ENCODE data around the gene TKT.
"Not testable (repeated sequence)": the region's sequence is repeated elsewhere in the genome, so short reads cannot be mapped to it uniquely, and the experiment has no call there.

Gene TKT

DNA sequence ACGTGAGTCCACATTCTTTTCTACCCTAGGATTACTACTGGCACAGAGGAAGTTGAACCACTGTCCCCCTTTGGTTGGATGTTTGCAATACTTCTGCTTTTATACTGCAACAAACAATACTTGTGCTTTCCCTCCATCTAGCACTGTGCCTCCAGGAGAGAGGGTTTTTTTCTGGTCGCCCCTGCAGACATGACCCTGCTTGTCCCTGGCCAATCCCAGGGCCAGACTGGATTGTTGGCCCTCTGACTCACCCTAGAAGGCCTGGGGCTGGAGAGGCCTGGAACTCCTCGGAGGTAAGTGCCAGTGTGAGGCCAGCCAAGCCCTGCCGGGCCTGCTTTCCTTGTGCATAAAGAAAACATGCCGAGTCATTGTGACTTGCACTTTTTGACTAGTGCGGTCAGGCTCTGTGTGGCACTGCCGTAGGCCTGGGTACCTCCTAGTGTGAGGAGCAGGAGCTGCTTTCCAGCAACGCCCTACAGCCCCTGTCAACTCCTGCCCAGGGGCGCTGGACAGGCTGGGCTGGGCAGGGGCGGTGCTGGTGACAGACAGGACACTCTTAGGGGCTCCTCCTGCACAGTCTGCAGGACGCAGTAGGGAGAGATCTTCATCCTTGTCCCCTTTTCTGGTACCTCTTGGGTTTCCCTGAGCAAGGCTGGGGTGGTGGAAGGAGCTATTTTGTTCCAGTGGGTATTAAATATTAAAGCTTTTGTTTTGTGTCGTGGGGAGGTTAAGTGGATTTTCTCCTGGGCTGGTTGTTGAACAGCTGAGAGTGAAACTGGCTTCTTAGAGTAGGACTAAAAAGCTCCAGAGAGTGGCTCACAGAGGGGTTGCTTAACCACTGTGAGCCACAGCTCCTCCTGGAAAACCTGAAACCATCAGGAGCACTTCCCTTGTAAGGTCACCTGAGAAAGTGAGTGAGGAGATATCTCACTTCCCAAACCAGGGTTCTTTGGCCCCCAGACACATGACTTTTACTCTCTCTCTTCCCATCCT lies 14.4 kb upstream of the TKT start:
- no peak overlapping the region for H3K4me3 ChIP-seq (ENCODE audit: low read depth, low read length)
- TF ChIP-seq CTCF (IDR thresholded peaks at IDR 0.05; ENCODE audit: borderline replicate concordance, insufficient read depth, low read depth, low read length), result no peak

- not testable (repeated sequence) for H3K4me3 ChIP-seq (ENCODE audit: low read depth, low read length)
Measured at GRCh38 chr3:53269193-53269592, 13.4 kb upstream of the TKT start.

GRCh38 chr3:53267766-53268165 lies 11.9 kb upstream of the TKT start:
- TF ChIP-seq CTCF (IDR thresholded peaks at IDR 0.05; ENCODE audit: borderline replicate concordance, insufficient read depth, low read depth, low read length), result no peak

DNA sequence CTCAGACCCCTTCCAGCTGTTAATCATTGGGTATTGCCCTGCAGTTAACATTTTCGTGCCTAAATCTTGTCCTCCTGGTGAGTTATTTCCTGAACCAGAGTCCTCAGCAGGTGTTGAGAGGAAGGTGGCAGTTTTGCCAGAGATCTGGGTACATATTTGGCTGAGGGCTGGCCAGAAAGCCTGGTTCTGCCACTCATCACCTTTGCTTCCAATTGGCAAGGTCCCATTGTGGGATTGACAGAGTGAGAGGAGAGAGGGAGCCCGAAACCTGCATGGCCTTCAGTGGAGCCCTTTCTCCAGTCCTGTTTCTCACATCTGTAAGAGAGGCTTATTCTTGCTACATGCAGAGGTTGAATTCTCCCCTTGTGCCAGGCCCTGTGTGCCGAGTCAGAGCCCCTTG lies 8.9 kb upstream of the TKT start:
- no peak for TF ChIP-seq CTCF (IDR thresholded peaks at IDR 0.05; ENCODE audit: borderline replicate concordance, insufficient read depth, low read depth, low read length)
- no peak overlapping the region for H3K4me3 ChIP-seq (ENCODE audit: low read depth, low read length)

More at GRCh38 chr3:53267766-53268165, 11.9 kb upstream of the TKT start:
- H3K4me3 ChIP-seq (ENCODE audit: low read depth, low read length), result no peak overlapping the region

GRCh38 chr3:53263907-53264306 lies 8.1 kb upstream of the TKT start:
- no peak for TF ChIP-seq CTCF (IDR thresholded peaks at IDR 0.05; ENCODE audit: borderline replicate concordance, insufficient read depth, low read depth, low read length)
- no peak overlapping the region for H3K4me3 ChIP-seq (ENCODE audit: low read depth, low read length)

- no peak overlapping the region for H3K4me3 ChIP-seq (ENCODE audit: low read depth, low read length)
- no peak for TF ChIP-seq CTCF (IDR thresholded peaks at IDR 0.05; ENCODE audit: borderline replicate concordance, insufficient read depth, low read depth, low read length)
Measured at GRCh38 chr3:53261712-53262111, 5.9 kb upstream of the TKT start.

DNA sequence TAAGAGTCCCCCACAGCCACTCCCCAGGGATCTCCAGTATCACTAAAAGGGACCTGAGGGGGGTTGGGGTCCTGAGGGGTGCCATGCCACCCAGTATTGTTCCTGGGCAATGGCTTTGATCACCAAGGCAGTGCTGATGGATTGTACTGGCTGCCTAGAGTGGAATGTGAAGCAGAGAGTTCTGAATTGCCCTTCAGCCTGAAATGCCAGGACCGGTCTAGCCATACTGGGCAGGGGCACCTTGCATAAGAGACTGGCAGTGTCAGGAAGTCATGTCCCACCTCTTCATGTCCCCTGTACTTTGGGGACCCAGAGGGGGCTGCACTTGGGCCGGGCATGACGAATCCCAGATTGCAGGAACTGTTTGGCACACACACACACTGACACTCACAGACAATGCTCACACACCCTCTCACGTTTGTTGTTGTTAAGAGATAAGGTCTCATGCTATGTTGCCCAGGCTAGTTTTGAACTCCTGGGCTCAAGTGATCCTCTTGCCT lies 4.5 kb upstream of the TKT start:
- TF ChIP-seq CTCF (IDR thresholded peaks at IDR 0.05; ENCODE audit: borderline replicate concordance, insufficient read depth, low read depth, low read length), result no peak
- H3K4me3 ChIP-seq (ENCODE audit: low read depth, low read length), result no peak overlapping the region

Measured in GM12875 (cell line).